ENCODE measurements around the gene RXRB. TPM values are rescaled to one million over a fixed set of nuclear protein-coding genes. Genes with fewer than 3 reads are reported as not detected.

The RXRB gene
- total and polyA plus RNA-seq, 2 of the 8 experiments (the other 6 are each of a cell fraction or from before 2014, with no cell fraction given), result 13.0 to 18.1 TPM

DNA sequence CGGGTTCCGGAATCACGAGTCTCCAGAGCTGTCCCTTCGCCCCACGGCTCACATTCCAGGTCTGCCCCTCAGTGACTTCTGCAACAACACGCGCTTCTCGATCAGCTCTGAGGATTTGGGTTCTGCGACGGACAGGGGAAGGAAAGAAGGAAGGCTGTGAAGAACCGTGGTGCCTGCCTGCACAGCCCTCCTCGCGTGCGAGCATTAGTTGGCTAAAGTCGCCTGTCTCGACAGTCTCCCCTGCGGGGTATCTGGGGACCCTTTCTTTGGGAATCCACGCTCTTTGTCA is 48.1 kb upstream of the RXRB start:
- peaks cover 0 to 21% (median 11%) of the 10 kb centered on the region in 4 experiments; a peak in 6 of 7 replicates for H3K27me3 ChIP-seq (replicated peaks in 1 of 4; ENCODE audit: control insufficient read depth in 3 of 4, extremely low read depth in 1 of 4, insufficient read depth in 3 of 4, low read length in 3 of 4)
- peak overlapping the region; percentile 63 to 98 for H3K4me2 ChIP-seq (ENCODE audit: insufficient read depth in 1 of 2, low read depth in 2 of 2, low read length in 2 of 2)
- WGBS, 2 experiments (ENCODE audit: extremely low coverage in 1 of 2, insufficient coverage in 1 of 2, insufficient read length in 1 of 2, insufficient replicate concordance in 2 of 2, low coverage in 1 of 2, low lambda C conversion rate in 2 of 2, missing lambda C conversion rate in 1 of 2), result 15% methylated on average over 14 of the region's 18 CpGs; no CpG with 5 or more reads in 1 of the 2 experiments
- H4K91ac ChIP-seq (replicated peaks; ENCODE audit: insufficient read length, low read length), result no peak overlapping the region
- H3K14ac ChIP-seq (ENCODE audit: insufficient read length), result no peak overlapping the region
- H3K79me1 ChIP-seq (ENCODE audit: low read depth, low read length), result no peaks in the 10 kb centered on the region
- H2AFZ ChIP-seq (ENCODE audit: low read length), result no peak overlapping the region
- ChIA-PET CTCF (ENCODE audit: partially characterized antibody) (interaction anchor here (0.9 to 7.9 kb wide), 39 partner anchors 11 to 315 kb away, joined by 3 to 107 read pairs (median 6); partner anchors contain the start of genes HSD17B8, RING1, RPS18 and VPS52), POLR2A (ENCODE audit: partially characterized antibody) (interaction anchor here (0.7 to 2.2 kb wide), 15 partner anchors 8 to 276 kb away, joined by 3 to 15 read pairs (median 5); partner anchors contain the start of genes HSD17B8, RGL2, RING1 and RPS18)
- FAIRE-seq, result no peak
- no peaks in the 10 kb centered on the region for H3K9me3 ChIP-seq (ENCODE audit: insufficient read depth in 2 of 2, low read depth in 1 of 2, low read length in 1 of 2)
- no peak overlapping the region for H2BK12ac ChIP-seq (ENCODE audit: low read depth, low read length)
- peaks cover 9% of the 10 kb centered on the region; the same call in 1 of the 2 replicates for H3K23me2 ChIP-seq (ENCODE audit: low read depth, low read length)
- H3K27ac ChIP-seq (ENCODE audit: low read depth, low read length), result no peak overlapping the region
- no peak overlapping the region for H2BK120ac ChIP-seq (replicated peaks; ENCODE audit: low read depth, low read length)
- DNase-seq (ENCODE audit: low read depth in 1 of 2, low spot score in 2 of 2), result no peak
- H4K20me1 ChIP-seq (replicated peaks in 1 of 2; ENCODE audit: control insufficient read depth in 1 of 2, insufficient read depth in 2 of 2, low read length in 2 of 2), result no peaks in the 10 kb centered on the region
- H3K4ac ChIP-seq (replicated peaks; ENCODE audit: insufficient read length, low read depth, low read length), result no peak overlapping the region
- no peak overlapping the region for H2BK15ac ChIP-seq (ENCODE audit: low read length)
- H3K79me2 ChIP-seq (ENCODE audit: control insufficient read depth in 1 of 2, insufficient read depth in 2 of 2, low read length in 2 of 2), result no peaks in the 10 kb centered on the region
- peaks cover 0 to 2% (median 0%) of the 10 kb centered on the region in 4 experiments; a peak in 1 of 8 replicates for H3K36me3 ChIP-seq (ENCODE audit: control insufficient read depth in 2 of 4, insufficient read depth in 4 of 4, low read length in 3 of 4)
- H3K4me1 ChIP-seq (replicated peaks in 1 of 4; ENCODE audit: control insufficient read depth in 3 of 4, insufficient read depth in 4 of 4, low read length in 3 of 4), result peaks cover 0 to 10% (median 7%) of the 10 kb centered on the region in 4 experiments; a peak in 4 of 7 replicates
- no peak overlapping the region for H2AK5ac ChIP-seq (ENCODE audit: low read depth, low read length)
- no peak overlapping the region for H3K23ac ChIP-seq (ENCODE audit: insufficient read length)
- H3K9ac ChIP-seq (replicated peaks in 1 of 4; ENCODE audit: extremely low read depth in 1 of 4, low read depth in 3 of 4, low read length in 3 of 4), result no peak overlapping the region
- no peak overlapping the region for H4K5ac ChIP-seq (ENCODE audit: insufficient read length, low read depth, low read length)
- TF ChIP-seq HDAC6 (IDR thresholded peaks at IDR 0.05; ENCODE audit: low read depth, low read length), result no peak
- TF ChIP-seq FOSL1 (IDR thresholded peaks at IDR 0.05; ENCODE audit: insufficient read depth, low read depth, low read length), result no peak
- TF ChIP-seq SIN3A (conservative IDR thresholded peaks at IDR 0.05 in 1 of 2, IDR thresholded peaks at IDR 0.05 in 1 of 2; ENCODE audit: low read depth in 1 of 2, low read length in 2 of 2), result peak in 1 of 2 experiments; percentile 40; a peak in 2 of 4 replicates
- TF ChIP-seq, protein P1, sequence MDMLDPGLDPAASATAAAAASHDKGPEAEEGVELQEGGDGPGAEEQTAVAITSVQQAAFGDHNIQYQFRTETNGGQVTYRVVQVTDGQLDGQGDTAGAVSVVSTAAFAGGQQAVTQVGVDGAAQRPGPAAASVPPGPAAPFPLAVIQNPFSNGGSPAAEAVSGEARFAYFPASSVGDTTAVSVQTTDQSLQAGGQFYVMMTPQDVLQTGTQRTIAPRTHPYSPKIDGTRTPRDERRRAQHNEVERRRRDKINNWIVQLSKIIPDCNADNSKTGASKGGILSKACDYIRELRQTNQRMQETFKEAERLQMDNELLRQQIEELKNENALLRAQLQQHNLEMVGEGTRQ (IDR thresholded peaks at IDR 0.05; ENCODE audit: low read length), result no peak
- no peak for TF ChIP-seq EGR1 (IDR thresholded peaks at IDR 0.05; ENCODE audit: borderline replicate concordance, low read depth, low read length)
- H3K56ac ChIP-seq (replicated peaks; ENCODE audit: insufficient read length, low read depth, low read length), result no peak overlapping the region
- H2BK5ac ChIP-seq (ENCODE audit: low read depth, low read length), result no peak overlapping the region
- H4K8ac ChIP-seq (ENCODE audit: extremely low read depth, insufficient read depth, low read length), result no peak overlapping the region
- H3K4me3 ChIP-seq (ENCODE audit: extremely low read depth in 1 of 4, insufficient read depth in 2 of 4, low read depth in 3 of 4, low read length in 4 of 4), result peak overlapping the region; percentile 20 to 70 (median 52); a peak in 7 of 8 replicates
- no peak overlapping the region for H2BK20ac ChIP-seq (ENCODE audit: low read length)
- H3K18ac ChIP-seq (ENCODE audit: extremely low read depth, low read length), result no peak overlapping the region

All from H1 (cell line).